H1 (cell line): ENCODE measurements around the gene DCDC2. TPM values are rescaled to one million over a fixed set of nuclear protein-coding genes. Genes with fewer than 3 reads are reported as not detected.

Experiments
- CTCF ChIA-PET: fragments of 300-600 bp; sonication (Branson Sonifier 250); formaldehyde crosslinking; loops from one replicate; lab custom pipeline; 2021; ENCODE audit not compliant: partially characterized antibody; lab: Charles Lee
- POLR2A ChIA-PET: fragments of 300-600 bp; sonication (Branson Sonifier 250); formaldehyde crosslinking; loops from one replicate; lab custom pipeline; 2021; ENCODE audit warnings: inconsistent platforms; ENCODE audit not compliant: partially characterized antibody; lab: Charles Lee
- DNase-seq, 2 experiments: peaks; one replicate each; pipeline versions ENCODE4 v3.0.0 to v3.0.0-alpha.2; 2010 to 2022; ENCODE audit warnings: low spot score in 2 of 2, low read depth in 1 of 2, mixed read lengths in 1 of 2
- FAIRE-seq: peaks from 2 replicates; lab custom pipeline; 2011; peaks lifted over from hg19 to GRCh38; lab: Jason Lieb, UNC
- H2AFZ ChIP-seq: 2 replicates; pipeline ENCODE4 v1.8.1; 2012; ENCODE audit warnings: low read length, inconsistent platforms
- H2AK5ac ChIP-seq: 2 replicates; pipeline ENCODE4 v1.6.1; 2013; ENCODE audit warnings: low read depth, low read length
- H2BK120ac ChIP-seq: replicated peaks from 2 replicates; pipeline ENCODE3; 2013; ENCODE audit warnings: low read depth, low read length, inconsistent platforms
- H2BK12ac ChIP-seq: 2 replicates; pipeline ENCODE4 v1.6.1; 2013; ENCODE audit warnings: low read depth, low read length
- H2BK15ac ChIP-seq: 2 replicates; pipeline ENCODE4 v1.6.1; 2013; ENCODE audit warnings: low read length
- H2BK20ac ChIP-seq: 2 replicates; pipeline ENCODE4 v1.6.1; 2013; ENCODE audit warnings: low read length
- H2BK5ac ChIP-seq: 2 replicates; pipeline ENCODE4 v1.6.1; 2013; ENCODE audit warnings: low read depth, low read length
- H3K14ac ChIP-seq: 2 replicates; pipeline ENCODE4 v1.6.1; 2013; ENCODE audit warnings: inconsistent platforms; ENCODE audit not compliant: insufficient read length
- H3K18ac ChIP-seq: 2 replicates; pipeline ENCODE4 v1.6.1; 2013; ENCODE audit warnings: low read length; ENCODE audit errors: extremely low read depth
- H3K23ac ChIP-seq: 2 replicates; pipeline ENCODE4 v1.6.1; 2013; ENCODE audit warnings: inconsistent platforms; ENCODE audit not compliant: insufficient read length
- H3K23me2 ChIP-seq: 2 replicates; pipeline ENCODE4 v1.6.1; 2013; ENCODE audit warnings: low read depth, low read length
- H3K27ac ChIP-seq: 2 replicates; pipeline ENCODE4 v1.6.1; 2011; ENCODE audit warnings: low read depth, low read length, inconsistent platforms
- H3K27me3 ChIP-seq, 4 experiments: replicated peaks in 1 of 4; 1 replicate in 1 of 4; 2 replicates in 3 of 4; pipeline versions ENCODE4 v1.6.1 to v1.8.1; 2011 to 2013; ENCODE audit warnings: low read length in 3 of 4, mild to moderate bottlenecking in 3 of 4, inconsistent platforms in 2 of 4, mixed read lengths in 2 of 4, moderate library complexity in 1 of 4; ENCODE audit not compliant: control insufficient read depth in 3 of 4, insufficient read depth in 3 of 4; ENCODE audit errors: extremely low read depth in 1 of 4
- H3K36me3 ChIP-seq, 4 experiments: 2 replicates each; pipeline versions ENCODE4 v1.6.1 to v1.8.1; 2011 to 2013; ENCODE audit warnings: mild to moderate bottlenecking in 4 of 4, low read length in 3 of 4, moderate library complexity in 2 of 4, control low read depth in 1 of 4, inconsistent platforms in 1 of 4; ENCODE audit not compliant: insufficient read depth in 4 of 4, control insufficient read depth in 2 of 4
- H3K4ac ChIP-seq: replicated peaks from 2 replicates; pipeline ENCODE3; 2013; ENCODE audit warnings: low read length, low read depth, mixed read lengths, inconsistent platforms; ENCODE audit not compliant: insufficient read length
- H3K4me1 ChIP-seq, 4 experiments: replicated peaks in 1 of 4; 1 replicate in 1 of 4; 2 replicates in 3 of 4; pipeline versions ENCODE4 v1.6.1 to v1.8.1; 2011 to 2013; ENCODE audit warnings: low read length in 3 of 4, inconsistent platforms in 2 of 4, mixed read lengths in 1 of 4; ENCODE audit not compliant: insufficient read depth in 4 of 4, control insufficient read depth in 3 of 4
- H3K4me2 ChIP-seq, 2 experiments: 2 replicates each; pipeline versions ENCODE4 v1.6.1 to v1.8.1; 2011 to 2013; ENCODE audit warnings: low read depth in 2 of 2, low read length in 2 of 2, control low read depth in 1 of 2, inconsistent platforms in 1 of 2, mild to moderate bottlenecking in 1 of 2; ENCODE audit not compliant: insufficient read depth in 1 of 2
- H3K4me3 ChIP-seq, 4 experiments: fragments of 200-600, 300-600 bp in 1 of 4; sonication (generic), shearing (Covaris generic), sonication (Bioruptor Twin) in 1 of 4; 2 replicates each; pipeline versions ENCODE4 v1.5.1 to v1.8.1; 2011 to 2016; ENCODE audit warnings: low read length in 4 of 4, low read depth in 3 of 4, control low read depth in 2 of 4, inconsistent platforms in 2 of 4, mild to moderate bottlenecking in 2 of 4, mixed read lengths in 1 of 4, moderate library complexity in 1 of 4; ENCODE audit not compliant: insufficient read depth in 2 of 4; ENCODE audit errors: extremely low read depth in 1 of 4
- H3K56ac ChIP-seq: replicated peaks from 2 replicates; pipeline ENCODE3; 2013; ENCODE audit warnings: low read depth, mild to moderate bottlenecking, mixed read lengths, low read length, inconsistent platforms; ENCODE audit not compliant: insufficient read length
- H3K79me1 ChIP-seq: 2 replicates; pipeline ENCODE4 v1.6.1; 2013; ENCODE audit warnings: low read depth, low read length, control low read depth
- H3K79me2 ChIP-seq, 2 experiments: 2 replicates each; pipeline versions ENCODE4 v1.6.1 to v1.8.1; 2012 to 2013; ENCODE audit warnings: low read length in 2 of 2, mild to moderate bottlenecking in 2 of 2, inconsistent platforms in 1 of 2; ENCODE audit not compliant: insufficient read depth in 2 of 2, control insufficient read depth in 1 of 2
- H3K9ac ChIP-seq, 4 experiments: replicated peaks in 1 of 4; 1 replicate in 1 of 4; 2 replicates in 3 of 4; pipeline versions ENCODE4 v1.6.1 to v1.8.1; 2011 to 2013; ENCODE audit warnings: low read depth in 3 of 4, low read length in 3 of 4, control low read depth in 2 of 4, mild to moderate bottlenecking in 2 of 4, moderate library complexity in 2 of 4, inconsistent platforms in 1 of 4; ENCODE audit errors: extremely low read depth in 1 of 4
- H3K9me3 ChIP-seq, 2 experiments: 2 replicates each; pipeline versions ENCODE4 v1.6.1 to v1.8.1; 2012 to 2013; ENCODE audit warnings: mild to moderate bottlenecking in 2 of 2, moderate library complexity in 2 of 2, control low read depth in 1 of 2, inconsistent platforms in 1 of 2, low read depth in 1 of 2, low read length in 1 of 2, mixed read lengths in 1 of 2; ENCODE audit not compliant: insufficient read depth in 2 of 2
- H4K20me1 ChIP-seq, 2 experiments: replicated peaks in 1 of 2; 2 replicates each; pipeline versions ENCODE3 to v1.8.1; 2011 to 2013; ENCODE audit warnings: inconsistent platforms in 2 of 2, low read length in 2 of 2, mild to moderate bottlenecking in 1 of 2; ENCODE audit not compliant: insufficient read depth in 2 of 2, control insufficient read depth in 1 of 2
- H4K5ac ChIP-seq: 2 replicates; pipeline ENCODE4 v1.6.1; 2013; ENCODE audit warnings: low read length, low read depth, mixed read lengths, inconsistent platforms; ENCODE audit not compliant: insufficient read length
- H4K8ac ChIP-seq: 2 replicates; pipeline ENCODE4 v1.8.0; 2013; ENCODE audit warnings: mild to moderate bottlenecking, moderate library complexity, low read length, inconsistent platforms; ENCODE audit not compliant: insufficient read depth; ENCODE audit errors: extremely low read depth
- H4K91ac ChIP-seq: replicated peaks from 2 replicates; pipeline ENCODE3; 2013; ENCODE audit warnings: low read length, mixed read lengths, inconsistent platforms; ENCODE audit not compliant: insufficient read length
- ASH2L ChIP-seq: fragments of 200-600, 300-600 bp; sonication (generic); IDR thresholded peaks from one replicate; pipeline ENCODE4 v1.7.1; 2017; ENCODE audit warnings: low read length
- CREB1 ChIP-seq: IDR thresholded peaks from 2 replicates; pipeline ENCODE4 v1.6.1; 2012; ENCODE audit warnings: inconsistent platforms
- EP300 ChIP-seq, 2 experiments: IDR thresholded peaks; 1 replicate in 1 of 2; 2 replicates in 1 of 2; pipeline ENCODE4 v1.6.1; 2011 to 2012; ENCODE audit warnings: low read depth in 2 of 2, low read length in 2 of 2, mild to moderate bottlenecking in 2 of 2, borderline replicate concordance in 1 of 2, inconsistent platforms in 1 of 2, moderate library complexity in 1 of 2
- FOSL1 ChIP-seq: IDR thresholded peaks from 2 replicates; pipeline ENCODE4 v1.6.1; 2011; ENCODE audit warnings: mild to moderate bottlenecking, low read depth, low read length, moderate library complexity; ENCODE audit not compliant: insufficient read depth
- GABPA ChIP-seq: IDR thresholded peaks from 2 replicates; pipeline ENCODE4 v1.6.1; 2011; ENCODE audit warnings: mild to moderate bottlenecking, low read length, moderate library complexity, borderline replicate concordance; ENCODE audit not compliant: insufficient read depth
- GTF2F1 ChIP-seq: IDR thresholded peaks from 2 replicates; pipeline ENCODE4 v1.6.1; 2012; ENCODE audit warnings: low read depth, low read length, improper control_type of control experiment, borderline replicate concordance
- KDM1A ChIP-seq: fragments of 200-600, 300-600 bp; sonication (generic); IDR thresholded peaks from 2 replicates; pipeline ENCODE4 v1.7.1; 2016; ENCODE audit warnings: mild to moderate bottlenecking, low read length, borderline replicate concordance
- SUZ12 ChIP-seq: fragments of 200-600 bp; sonication (generic); IDR thresholded peaks from 2 replicates; pipeline ENCODE4 v1.6.1; 2012; ENCODE audit warnings: mild to moderate bottlenecking, inconsistent platforms, low read length, moderate library complexity, mixed read lengths
- TCF12 ChIP-seq: IDR thresholded peaks from 2 replicates; pipeline ENCODE4 v1.6.1; 2011; ENCODE audit warnings: low read depth, mild to moderate bottlenecking, low read length
- TEAD4 ChIP-seq: IDR thresholded peaks from 2 replicates; pipeline ENCODE4 v1.6.1; 2012; ENCODE audit warnings: low read depth, low read length, inconsistent platforms, mixed read lengths
- WGBS, 2 experiments: shearing (Covaris generic) in 1 of 2; methylation state at CpG; one replicate each; pipeline versions ENCODE4 v1.1.6 to v1.1.7; 2013 to 2015; ENCODE audit warnings: low lambda C conversion rate in 2 of 2, mixed read lengths in 2 of 2, inconsistent platforms in 1 of 2, low coverage in 1 of 2, missing lambda C conversion rate in 1 of 2; ENCODE audit not compliant: insufficient replicate concordance in 2 of 2, insufficient coverage in 1 of 2, insufficient read length in 1 of 2; ENCODE audit errors: extremely low coverage in 1 of 2, missing lambda C conversion rate in 1 of 2; 5-methylcytosine and 5-hydroxymethylcytosine counted together
- polyA plus RNA-seq, 7 experiments: library from polyadenylated mRNA; depleted of rRNA in 3 of 7; stranded (reverse) in 5 of 7; unstranded in 2 of 7; fragments of >200 nt in 5 of 7; fragments of 200-250 nt in 2 of 7; gene quantifications; 1 replicate in 5 of 7; 2 replicates in 1 of 7; 4 replicates in 1 of 7; pipeline versions ENCODE4 v1.2.1 to v1.2.3, GENCODE V29; 2011 to 2013; ENCODE audit warnings: missing spikeins in 2 of 7, mixed read lengths in 2 of 7
- total RNA-seq: library from RNA; stranded (reverse); fragmentation: NEBNext Ultra II Directional; extraction: Animal tissue kit (Norgen Biotek cat#: 25700); gene quantifications from 2 replicates; pipeline ENCODE4 v1.2.1, GENCODE V29; 2021

Gene DCDC2
- total and polyA plus RNA-seq, 2 of the 8 experiments (the other 6 are each of a cell fraction or from before 2014, with no cell fraction given): 0.03 to 0.15 TPM

DNA sequence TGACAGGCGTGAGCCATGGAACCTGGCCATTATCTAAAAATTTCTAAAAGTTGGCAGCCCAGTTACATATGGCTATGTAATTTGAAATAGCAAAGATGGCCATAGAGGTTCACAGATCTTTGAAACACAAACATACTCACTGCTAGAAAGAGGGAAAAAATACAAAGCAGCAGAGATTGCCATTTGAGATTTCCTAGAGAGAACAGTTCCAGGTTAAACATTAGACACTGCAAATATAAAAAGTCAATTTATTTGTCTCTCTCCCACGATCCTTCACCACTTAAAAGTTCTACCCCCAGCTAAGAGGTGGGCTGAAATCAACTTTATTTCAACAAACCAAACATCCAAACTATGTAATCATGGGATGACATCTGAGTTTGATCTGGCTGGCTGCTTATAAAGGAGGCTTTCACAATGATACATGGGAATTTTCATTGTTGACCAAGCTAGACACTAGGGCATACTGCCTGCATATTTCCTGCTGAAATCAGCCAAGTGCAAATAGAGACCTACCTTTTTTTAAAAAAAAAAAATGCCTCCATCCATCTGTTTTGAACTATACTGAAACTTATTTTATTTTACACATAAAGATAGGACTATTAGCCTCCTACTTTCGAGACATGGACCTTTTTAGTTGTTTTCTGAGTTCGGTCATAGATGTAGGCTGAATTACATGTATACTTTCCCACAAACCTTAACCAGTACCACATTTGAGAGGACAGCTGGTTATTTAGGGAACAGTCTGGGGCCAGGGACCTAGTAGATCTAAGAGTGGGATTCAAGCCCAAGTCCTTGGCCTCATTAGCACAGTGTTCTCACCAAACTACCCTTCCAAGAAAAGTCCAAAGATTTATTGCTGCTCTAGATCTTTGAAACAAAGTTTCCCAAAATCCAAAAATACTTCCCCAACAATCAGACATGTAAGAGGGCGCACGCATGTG lies 16.6 kb downstream of the DCDC2 start:
- Histone ChIP-seq H2AK5ac (no peak overlapping the region), H3K18ac (no peak overlapping the region), H3K4me1 (no peaks in the 10 kb centered on the region), H3K9ac (no peak overlapping the region), H3K14ac (no peak overlapping the region), H3K79me2 (no peaks in the 10 kb centered on the region), H2AFZ (no peak overlapping the region), H3K4me2 (no peak overlapping the region), H3K4ac (no peak overlapping the region), H4K91ac (no peak overlapping the region), H2BK20ac (no peak overlapping the region), H4K20me1 (no peaks in the 10 kb centered on the region), H2BK120ac (no peak overlapping the region), H2BK15ac (no peak overlapping the region), H3K36me3 (no peaks in the 10 kb centered on the region), H3K23me2 (no peaks in the 10 kb centered on the region), H3K4me3 (no peak overlapping the region), H3K27me3 (no peaks in the 10 kb centered on the region), H3K27ac (no peak overlapping the region), H3K56ac (no peak overlapping the region), H2BK12ac (no peak overlapping the region), H3K79me1 (no peaks in the 10 kb centered on the region), H2BK5ac (no peak overlapping the region), H4K5ac (no peak overlapping the region), H4K8ac (no peak overlapping the region), H3K23ac (no peak overlapping the region), H3K9me3 (peaks cover 6 to 7% of the 10 kb centered on the region in 2 experiments; a peak in 2 of 4 replicates)
- FAIRE-seq: no peak
- TF ChIP-seq SUZ12 (no peak), EP300 (IDR thresholded peaks at IDR 0.05; ENCODE audit: borderline replicate concordance in 1 of 2, low read depth in 2 of 2, low read length in 2 of 2) (no peak), KDM1A (no peak), GTF2F1 (no peak), TCF12 (no peak), ASH2L (no peak), CREB1 (no peak), FOSL1 (no peak), TEAD4 (no peak), GABPA (no peak)
- ChIA-PET POLR2A (no interaction called here), CTCF (no interaction called here)
- no peak for DNase-seq
- WGBS, 2 experiments: 96% methylated on average over 6 of the region's 6 CpGs; no CpG with 5 or more reads in 1 of the 2 experiments
